HG02981 (cell line): ENCODE measurements around the gene JDP2.
"Not testable (repeated sequence)": the region's sequence is repeated elsewhere in the genome, so short reads cannot be mapped to it uniquely, and the experiment has no call there.

Source experiments
- ATAC-seq: cut with Tn5 transposase; IDR thresholded peaks from one replicate; pipeline ENCODE4 v1.9.1; 2021; ENCODE audit warnings: mild to moderate bottlenecking, moderate library complexity; ENCODE audit not compliant: unreplicated experiment

JDP2 gene

DNA sequence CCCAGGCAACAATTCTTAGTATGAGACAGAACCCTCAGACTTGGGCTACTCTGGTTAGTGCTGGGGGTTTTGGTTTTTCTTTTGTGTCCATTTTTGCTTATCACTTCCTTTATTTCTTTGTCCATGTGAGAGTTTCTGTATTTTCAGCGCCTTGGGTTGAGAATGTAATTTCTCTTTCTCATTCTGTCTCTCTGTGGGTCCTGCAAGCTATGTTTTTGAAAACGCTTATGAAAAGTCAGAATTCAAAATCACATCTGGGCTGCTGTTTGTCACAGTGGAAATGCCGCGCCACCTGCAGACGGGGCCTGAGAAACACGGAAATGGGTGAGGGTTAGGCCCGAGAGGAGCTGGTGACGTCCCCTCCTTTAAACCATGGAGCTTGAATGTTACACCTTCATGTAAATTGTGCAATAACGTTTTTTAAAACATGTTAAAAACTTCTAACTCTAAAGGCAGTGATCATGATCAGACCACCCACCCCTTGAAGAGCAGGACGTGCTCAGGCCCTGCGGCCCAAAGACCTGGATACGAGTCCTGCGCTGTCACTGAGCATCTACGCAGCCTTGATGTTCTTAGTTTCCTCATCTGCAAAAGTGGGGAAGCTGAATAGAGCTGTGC is 26.1 kb downstream of the JDP2 start:
- peak; percentile 46 for ATAC-seq

DNA sequence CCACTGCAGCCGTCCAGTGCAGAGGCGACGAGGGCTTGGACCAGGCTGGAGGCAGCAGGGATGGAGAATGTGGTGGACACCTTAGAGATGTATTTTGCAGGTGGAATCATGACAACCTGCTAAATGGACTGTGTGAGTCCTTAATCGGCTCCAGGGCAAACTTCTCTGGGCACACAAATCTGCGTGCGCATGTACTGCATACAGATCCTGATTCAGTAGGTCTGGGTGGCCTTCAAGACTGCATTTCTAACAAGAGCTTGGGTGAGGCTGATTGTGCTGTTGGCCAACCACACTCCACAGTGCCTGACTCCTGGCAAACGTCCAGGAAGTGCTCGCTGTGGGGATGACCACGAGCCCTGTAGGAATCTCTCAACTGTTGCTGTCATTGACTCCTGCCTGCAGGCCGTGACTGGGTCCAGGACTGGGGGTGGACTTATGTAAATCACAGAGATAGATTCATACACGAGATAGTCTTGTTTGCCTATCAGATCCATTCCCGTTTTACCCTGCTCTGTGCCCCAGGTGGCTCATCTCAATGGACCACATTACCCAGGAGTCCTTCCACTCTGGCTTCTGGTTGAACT is 27.2 kb downstream of the JDP2 start:
- no peak for ATAC-seq

DNA sequence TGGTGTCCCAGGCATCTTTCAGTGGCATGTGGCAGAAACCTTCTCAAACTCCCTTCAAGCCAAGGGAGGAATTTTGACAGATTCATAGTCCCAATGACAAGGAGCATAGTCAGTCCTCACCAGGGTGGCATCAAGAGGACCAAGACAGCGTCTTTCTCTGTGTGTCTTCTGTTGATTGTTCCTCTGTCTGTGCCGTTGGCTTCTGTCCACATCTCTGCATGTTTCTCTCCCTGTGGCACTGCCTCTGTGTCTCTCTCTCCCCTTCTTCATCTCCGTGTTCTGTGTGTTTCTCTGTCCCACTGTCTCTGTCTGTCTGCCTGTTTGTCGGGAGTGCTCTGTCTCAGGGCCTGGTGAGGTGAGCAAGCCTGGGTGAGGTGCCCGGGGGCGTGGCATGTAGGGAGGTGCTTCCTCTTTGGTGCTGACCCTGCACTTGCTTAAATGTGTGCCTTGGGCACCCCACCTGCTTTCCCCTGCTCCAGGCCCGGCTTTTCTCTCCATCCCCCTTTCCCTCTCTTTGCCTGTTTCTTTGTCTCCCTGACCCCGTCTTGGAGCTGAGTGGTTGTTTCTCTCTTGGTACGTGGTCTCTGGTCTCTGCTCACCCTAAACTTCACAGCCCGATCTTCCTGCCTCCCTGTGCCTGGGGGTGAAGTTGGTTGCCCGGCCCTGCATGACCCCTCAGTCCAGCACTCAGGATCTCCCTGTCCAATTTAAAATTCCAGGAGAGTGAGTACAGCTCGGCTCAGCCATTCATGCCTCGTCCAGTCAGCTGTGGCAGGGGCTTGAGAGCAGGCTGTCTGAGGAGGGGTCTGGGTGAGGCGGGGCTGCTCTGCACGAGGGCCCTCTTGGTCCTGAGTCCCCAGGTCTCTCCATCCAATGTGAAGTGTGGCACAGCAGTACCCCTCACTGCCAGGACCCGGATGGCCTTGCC is 28.5 kb downstream of the JDP2 start:
- ATAC-seq = no peak

DNA sequence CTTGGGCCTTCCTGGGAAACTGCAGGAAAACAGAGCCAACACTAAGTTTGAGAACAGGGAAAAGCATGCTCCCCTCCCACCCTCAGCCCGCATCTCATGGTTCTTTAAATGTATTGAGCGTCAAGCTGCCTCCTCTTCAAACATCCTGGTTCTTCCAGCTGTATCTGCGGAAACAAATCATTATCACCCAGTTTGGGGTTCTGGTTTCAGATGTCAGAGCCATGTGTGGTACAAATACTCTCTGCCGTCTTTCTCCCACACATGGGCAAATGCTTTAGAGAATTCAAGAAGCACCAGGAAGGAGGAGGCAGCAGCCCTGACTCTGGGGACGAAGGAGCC is 29.1 kb downstream of the JDP2 start:
- no peak for ATAC-seq

DNA sequence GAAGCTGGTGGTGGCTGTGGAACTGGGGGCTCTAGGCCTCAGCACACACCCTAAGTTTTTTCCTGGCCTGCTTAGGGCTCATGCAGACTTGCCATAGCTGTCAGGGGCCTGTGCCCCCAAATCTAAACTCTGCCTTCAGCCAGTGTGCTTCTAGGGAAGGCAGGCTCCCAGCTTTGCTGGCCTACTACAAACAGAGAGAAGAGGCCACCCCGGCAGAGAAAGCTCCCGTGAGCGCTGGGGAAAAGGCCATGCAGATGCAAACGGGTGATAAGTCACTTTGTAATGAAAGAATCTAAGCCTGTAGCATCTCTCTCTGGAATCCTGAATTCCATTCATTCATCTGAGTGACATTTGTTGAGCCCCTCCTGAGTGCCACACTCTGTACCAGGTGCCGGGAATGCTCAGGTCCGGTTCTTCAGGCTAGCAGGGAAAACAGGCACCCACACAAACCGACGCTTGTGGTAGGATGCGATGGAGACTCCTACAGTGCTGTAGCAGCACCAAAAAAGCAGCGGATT is 29.9 kb downstream of the JDP2 start:
- ATAC-seq = no peak

DNA sequence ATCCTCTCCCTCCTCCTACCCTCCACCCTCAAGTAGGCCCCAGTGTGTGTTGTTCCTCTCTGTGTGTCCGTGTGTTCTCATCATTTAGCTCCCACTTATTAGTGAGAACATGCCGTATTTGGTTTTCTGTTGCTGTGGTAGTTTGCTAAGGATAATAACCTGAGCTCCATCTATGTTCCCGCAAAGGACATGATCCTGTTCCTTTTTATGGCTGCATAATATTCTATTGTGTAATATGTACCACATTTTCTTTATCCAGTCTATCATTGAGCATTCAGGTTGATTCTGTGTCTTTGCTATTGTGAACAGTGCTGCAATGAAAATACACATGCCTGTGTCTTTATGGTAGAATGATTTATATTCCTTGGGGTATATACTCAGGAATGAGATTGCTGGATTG is 30.5 kb downstream of the JDP2 start:
- no peak for ATAC-seq

DNA sequence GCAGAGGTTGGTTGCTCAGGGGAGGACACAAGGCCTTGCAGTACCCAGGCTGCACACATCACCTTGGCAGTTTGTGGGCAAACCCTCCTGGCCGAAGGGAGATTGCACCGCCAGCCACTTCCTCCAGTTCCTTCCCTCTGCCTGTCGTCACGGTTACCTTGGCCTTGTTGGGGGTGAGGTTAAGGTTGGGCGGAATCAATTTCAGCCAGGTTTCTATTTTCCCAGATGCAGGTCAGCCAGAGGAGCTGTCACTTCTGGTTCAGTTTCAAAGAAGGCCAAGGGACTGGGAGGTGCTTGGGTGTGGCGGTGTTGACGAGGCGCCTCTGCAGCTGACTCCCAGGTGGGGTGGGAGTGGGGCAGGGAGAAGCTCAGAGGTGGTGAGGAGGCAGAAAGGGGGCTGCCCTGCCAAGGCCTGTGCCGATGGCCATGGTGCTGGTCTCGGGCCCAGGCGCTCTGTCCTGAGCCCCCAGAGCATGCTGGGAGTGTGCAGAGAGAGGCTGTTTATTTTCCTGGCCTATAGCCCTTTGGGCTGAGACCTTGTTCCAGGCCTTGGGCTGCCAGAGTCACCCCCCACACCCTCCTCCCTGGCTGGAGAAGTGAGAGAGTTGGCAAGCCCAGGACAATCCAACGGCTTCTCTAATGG is 31.4 kb downstream of the JDP2 start:
- ATAC-seq = no peak

DNA sequence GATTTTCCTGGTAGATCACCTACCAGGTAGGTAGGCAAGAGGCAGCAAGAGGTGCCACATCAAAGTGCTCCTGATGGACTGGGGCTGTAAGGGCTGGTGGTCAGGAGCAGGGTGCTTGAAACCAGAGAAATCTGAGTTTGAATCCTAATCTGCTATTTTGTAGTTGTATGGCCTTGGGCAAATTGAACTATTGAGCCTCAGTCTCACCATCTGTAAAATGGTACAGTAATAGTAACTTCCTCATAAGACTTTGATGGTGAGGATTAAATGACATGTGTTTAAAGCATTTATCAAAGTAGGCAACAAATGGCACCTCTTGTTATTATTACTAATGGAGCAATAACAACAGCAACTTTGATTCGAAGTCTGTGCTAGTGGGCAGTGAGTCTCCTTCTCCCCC is 32.0 kb downstream of the JDP2 start:
- no peak for ATAC-seq

DNA sequence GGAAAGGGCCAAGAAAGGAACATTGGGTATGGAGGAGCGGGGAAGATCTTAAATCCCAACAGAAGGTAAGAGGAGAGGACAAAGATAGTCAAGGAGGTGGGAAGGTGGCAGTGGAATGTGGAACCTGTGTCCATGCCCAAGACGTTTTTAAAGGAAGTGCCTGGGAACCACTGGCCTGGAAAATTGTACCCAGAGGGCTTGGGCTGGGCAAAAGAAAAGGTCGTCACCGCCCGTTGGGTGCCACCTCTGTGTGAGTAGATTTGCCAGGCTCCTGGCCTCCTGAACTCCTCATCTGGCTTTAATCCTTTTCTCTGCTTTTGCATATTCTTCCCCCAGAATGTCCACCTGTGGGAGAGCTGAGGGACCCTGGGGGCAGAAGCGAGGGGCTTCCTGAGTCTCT is 32.6 kb downstream of the JDP2 start:
- ATAC-seq = no peak

DNA sequence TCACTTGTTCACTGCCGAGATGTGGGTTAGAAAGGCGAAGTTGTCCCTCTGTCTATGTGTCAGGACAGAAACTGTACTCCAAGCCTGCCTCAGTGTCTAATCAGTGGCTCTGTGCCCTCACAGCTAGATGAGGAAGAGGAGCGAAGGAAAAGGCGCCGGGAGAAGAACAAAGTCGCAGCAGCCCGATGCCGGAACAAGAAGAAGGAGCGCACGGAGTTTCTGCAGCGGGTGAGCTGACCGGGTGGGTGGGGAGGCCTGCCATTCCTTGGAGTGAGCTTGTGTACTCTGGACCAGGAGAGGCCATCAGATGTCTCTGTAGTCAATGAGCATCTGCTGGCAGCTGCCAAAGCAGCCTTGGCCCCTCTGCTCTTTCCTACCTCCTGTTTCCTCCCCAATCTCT is 33.5 kb downstream of the JDP2 start:
- no peak for ATAC-seq

DNA sequence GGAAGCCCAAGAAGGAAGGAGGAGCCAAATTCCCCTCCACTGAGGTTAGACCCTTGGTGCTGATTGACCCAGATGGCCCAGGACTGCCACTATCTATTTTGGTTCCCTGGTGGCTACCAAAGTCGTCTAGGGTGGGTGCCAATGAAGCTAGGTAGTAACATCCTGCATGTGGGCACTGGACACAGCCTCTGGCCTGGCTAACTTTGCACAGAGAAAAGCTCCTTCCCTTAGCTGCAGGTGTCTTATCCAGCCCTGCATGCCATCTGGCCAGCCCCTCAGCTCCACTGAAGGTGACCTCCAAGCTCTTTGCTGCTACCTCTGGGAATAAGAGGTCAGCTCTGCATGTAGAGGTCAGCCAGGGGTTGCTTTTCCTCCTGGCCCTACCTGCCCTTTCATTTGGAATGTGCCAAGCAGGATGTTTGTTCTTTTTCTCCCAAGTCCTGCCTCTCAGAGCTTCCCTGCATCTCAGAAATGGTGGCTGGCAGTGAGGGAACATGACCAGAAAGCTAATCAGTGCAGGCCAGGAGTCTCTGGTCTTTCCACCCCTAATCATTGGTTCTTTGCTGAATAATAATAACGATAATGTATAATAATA is 34.0 kb downstream of the JDP2 start:
- ATAC-seq = no peak

DNA sequence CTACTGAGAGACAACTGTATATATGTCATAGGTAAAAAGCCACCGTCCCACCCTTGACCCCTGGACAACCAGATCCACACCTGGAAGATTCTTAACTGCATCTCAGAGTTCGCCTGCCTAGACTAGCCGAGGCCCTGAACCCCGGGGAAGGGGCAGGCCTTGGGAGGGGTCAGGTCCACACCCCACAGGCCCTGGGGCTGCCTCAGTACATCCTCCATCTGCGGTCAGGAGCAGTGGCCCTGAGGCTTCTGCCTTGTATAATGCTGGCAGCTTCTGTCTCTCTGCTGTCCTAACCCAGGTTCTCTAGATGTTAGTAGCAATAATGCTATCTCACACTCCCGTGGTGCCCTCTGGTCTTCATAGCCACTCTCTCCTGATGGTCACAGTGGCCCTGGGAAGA is 36.8 kb downstream of the JDP2 start:
- no peak for ATAC-seq

DNA sequence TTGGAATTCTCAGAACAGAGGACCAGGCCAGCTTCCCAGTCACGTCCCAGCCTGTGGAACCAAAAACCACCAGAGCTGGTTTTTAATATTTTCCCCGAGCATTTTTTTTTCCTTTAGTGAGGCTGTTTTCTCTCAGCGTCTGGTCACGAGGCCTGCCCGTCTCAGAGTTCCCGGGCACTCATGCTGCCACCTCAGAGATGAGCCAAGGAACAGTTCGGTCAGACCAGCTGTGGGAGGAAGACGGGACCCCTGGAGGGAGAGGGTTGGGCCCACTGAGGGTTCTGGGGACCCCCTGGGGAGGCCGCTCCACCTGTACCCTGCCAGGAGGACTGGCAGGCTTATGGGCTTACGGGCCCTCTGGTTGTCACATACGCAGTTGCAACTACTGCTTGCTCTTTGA is 39.9 kb downstream of the JDP2 start:
- ATAC-seq = no peak

DNA sequence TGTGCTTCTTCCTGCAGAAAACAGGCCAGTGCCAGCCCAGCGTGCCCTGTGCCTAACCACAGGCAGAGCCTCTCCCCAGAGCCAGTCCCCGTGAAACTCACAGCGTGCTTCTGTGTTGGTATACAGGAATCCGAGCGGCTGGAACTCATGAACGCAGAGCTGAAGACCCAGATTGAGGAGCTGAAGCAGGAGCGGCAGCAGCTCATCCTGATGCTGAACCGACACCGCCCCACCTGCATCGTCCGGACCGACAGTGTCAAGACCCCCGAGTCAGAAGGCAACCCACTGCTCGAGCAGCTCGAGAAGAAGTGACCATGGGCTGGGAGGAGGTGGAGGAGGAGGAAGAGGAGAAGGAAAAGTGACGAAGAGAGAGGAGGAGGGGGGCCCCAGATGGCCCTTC is 41.3 kb downstream of the JDP2 start:
- no peak for ATAC-seq

DNA sequence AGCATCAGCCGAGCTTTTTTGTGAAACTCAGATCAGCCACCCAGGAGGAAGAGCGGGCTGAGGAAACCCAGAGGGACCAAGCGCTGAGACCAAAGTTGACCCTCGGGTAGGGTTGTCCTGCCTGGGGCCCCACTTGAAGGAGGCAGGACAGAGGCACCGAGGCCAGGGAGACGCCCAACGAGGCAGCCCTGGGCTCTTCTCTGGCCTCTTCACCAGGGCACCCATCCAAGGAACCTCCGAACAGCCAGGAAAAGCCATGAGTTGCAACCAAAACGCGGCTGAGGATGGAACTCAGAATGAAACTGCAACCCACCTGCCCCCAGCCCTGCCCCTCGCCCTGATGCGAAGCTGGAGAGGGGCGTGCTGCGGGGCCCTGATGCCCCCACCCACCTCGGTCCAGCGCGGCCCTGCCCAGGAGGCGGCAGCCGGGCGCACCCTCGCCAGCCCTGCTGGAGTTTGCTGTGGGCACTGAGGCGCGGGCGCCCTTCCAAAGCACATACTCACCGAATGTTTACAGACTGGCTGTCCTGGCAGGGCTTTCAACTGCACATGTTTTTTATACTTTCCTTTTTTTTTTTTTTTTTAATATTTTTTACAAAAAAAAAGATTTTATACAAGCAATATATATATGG is 41.9 kb downstream of the JDP2 start:
- no peak for ATAC-seq

DNA sequence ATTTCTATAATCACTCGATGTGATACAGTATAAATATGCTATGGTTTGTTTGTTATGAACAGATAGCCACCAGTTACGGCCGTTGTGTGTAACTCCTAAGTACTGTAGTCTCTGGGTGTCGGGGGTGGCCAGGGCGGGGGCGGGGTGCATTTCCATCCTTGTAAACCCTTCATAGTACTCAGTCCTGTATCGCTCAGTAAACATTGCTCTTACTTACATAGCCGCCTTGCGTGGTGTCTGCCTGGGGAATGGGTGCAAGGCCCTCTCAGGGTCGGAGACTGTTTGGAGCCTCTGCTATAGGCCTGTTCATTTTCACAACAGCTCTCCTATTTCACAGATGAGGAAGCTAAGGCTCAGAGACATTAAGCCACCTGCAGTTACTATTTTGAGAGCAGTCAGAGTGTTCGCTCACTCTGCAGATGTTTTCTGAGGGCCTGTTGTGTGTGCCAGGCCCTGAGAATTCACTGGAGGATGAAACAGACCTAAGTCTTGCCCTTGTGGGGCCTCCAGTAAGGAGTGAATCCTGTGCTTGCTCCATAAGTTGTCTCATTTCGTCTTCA is 42.5 kb downstream of the JDP2 start:
- ATAC-seq = no peak

DNA sequence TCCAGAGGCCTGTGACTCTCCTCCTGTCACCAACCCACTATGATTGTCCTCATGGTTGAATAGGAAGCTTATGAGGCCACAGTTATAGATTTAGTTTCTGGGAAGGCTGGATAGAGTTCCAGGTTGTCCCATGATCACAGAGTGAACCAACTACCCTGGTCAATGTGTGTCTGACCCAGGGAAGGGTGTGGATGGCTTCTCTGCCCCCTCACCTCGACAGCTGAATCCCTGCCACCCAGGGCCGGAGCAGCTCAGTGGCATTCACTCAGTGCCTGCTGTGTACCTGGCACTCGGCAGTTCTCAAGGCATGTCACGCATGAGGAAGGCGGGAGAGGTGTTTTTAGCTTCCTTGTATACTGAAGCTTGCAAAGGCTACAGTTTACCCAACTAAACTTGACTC is 43.2 kb downstream of the JDP2 start:
- no peak for ATAC-seq

DNA sequence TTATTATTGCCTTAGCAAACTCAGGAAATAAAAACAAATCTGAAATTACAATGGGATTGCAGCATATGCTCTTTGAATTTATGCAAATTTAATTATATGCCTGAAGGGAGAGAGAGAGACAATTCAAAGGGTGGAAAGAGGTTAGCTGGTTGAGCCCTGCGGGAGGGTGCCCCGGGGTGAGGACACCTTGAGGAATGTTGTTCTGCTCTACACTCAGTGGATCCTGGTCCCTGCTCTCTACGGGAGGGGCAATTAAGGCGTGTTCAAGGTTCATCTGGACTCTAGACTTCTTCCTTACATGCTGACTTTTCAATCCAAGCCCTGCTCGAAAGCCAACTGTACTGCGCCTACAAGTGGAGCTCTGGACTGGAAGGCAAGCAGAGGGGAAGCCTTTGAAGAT is 46.3 kb downstream of the JDP2 start:
- ATAC-seq = not testable (repeated sequence)

DNA sequence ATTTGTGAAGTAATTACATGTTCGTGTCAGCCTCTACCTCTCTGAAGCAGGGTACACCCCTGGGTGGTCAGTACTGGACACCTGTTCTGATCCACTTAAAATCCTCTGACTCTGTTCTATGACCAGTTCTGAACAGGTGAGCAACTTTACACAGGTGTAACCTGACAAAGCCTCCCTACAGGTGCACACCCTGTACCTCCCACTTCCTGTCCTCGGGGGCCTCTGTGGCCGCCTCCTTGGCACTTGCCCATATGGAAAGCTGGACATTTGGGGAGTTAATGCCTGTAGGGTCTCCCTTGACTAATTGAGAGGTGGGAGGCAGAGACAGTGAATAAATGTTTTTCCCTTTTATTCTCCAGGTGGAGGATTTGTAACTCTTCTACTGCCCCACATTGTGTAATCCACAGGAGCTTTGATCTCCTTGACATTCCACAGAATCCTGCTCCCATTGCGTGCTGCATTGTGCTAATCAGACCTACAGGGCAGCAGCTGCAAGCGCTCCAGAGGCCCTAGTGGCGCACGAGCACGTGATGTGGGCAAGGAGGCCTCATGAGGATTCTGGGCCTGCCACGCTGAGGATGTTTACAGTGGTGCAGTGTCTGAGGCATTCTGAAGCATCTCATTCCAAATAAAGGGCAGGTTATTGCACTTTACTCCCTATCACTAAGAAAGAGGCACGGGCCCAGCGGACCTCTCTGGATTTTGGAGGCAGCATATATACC is 48.6 kb downstream of the JDP2 start:
- ATAC-seq = no peak

DNA sequence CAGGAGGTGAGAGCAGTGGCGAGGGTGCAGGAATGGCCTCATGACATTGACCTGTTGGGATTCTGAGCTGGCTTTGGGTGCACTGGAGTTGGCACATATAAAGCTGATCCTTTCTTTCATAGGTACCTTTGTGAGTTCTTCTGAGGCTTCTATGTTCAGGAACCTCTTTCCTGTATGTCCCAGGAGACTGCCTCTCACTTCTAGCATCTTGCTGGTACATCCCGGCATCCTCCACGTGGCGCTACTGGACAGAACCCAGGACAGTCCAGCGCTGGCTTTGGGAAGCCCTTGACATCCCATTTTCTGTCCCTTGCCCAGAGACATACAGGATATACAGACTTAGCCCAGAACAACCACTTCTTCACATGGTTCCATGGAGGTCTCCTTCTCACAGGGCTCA is 50.1 kb downstream of the JDP2 start:
- no peak for ATAC-seq
